CD4-positive, alpha-beta memory T cell (primary cell): ENCODE measurements around the gene ATXN7L2. TPM values are rescaled to one million over a fixed set of nuclear protein-coding genes. Genes with fewer than 3 reads are reported as not detected.

ENCODE experiments used
- CTCF ChIA-PET: fragments of 350-600 bp; sonication (Branson Sonifier 250); formaldehyde crosslinking; loops from one replicate; lab custom pipeline; 2021; ENCODE audit warnings: inconsistent platforms; ENCODE audit not compliant: partially characterized antibody; lab: Charles Lee
- POLR2A ChIA-PET: fragments of 350-600 bp; sonication (Branson Sonifier 250); formaldehyde crosslinking; loops from one replicate; lab custom pipeline; 2021; ENCODE audit not compliant: partially characterized antibody; lab: Charles Lee
- DNase-seq, 5 donors: peaks; one replicate each; pipeline versions ENCODE4 v3.0.0 to v3.0.0-alpha.2; 2020 to 2022; ENCODE audit warnings: mixed read lengths in 1 of 5
- H3K27ac ChIP-seq: one replicate; pipeline ENCODE4 v1.7.0; 2013; ENCODE audit warnings: low read depth, low read length
- H3K27me3 ChIP-seq: 2 replicates; pipeline ENCODE4 v1.7.0; 2013; ENCODE audit warnings: mild to moderate bottlenecking, low read length, moderate library complexity; ENCODE audit not compliant: insufficient read depth
- H3K36me3 ChIP-seq: 2 replicates; pipeline ENCODE4 v1.7.0; 2013; ENCODE audit warnings: mild to moderate bottlenecking, low read length, moderate library complexity; ENCODE audit not compliant: insufficient read depth
- H3K4me1 ChIP-seq: 2 replicates; pipeline ENCODE4 v1.7.0; 2013; ENCODE audit warnings: mild to moderate bottlenecking, low read length, moderate library complexity; ENCODE audit not compliant: insufficient read depth
- H3K4me3 ChIP-seq, 2 donors: one replicate each; pipeline ENCODE4 v1.7.0; 2013; ENCODE audit warnings: low read length in 2 of 2, mild to moderate bottlenecking in 1 of 2
- H3K9me3 ChIP-seq, 2 donors: one replicate each; pipeline ENCODE4 v1.7.0; 2013; ENCODE audit warnings: low read length in 2 of 2, control low read depth in 1 of 2; ENCODE audit not compliant: control insufficient read depth in 1 of 2
- H3K27ac Mint-ChIP-seq, 7 donors: one replicate each; pipeline ENCODE4 v1.8.0; 2020 to 2021; ENCODE audit warnings: mixed read lengths in 7 of 7, mild to moderate bottlenecking in 6 of 7, inconsistent platforms in 3 of 7, moderate library complexity in 3 of 7
- H3K27me3 Mint-ChIP-seq, 2 donors: one replicate each; pipeline ENCODE4 v1.8.0; 2020 to 2021; ENCODE audit warnings: mixed read lengths in 2 of 2
- H3K36me3 Mint-ChIP-seq, 2 donors: one replicate each; pipeline ENCODE4 v1.8.0; 2020 to 2021; ENCODE audit warnings: mixed read lengths in 2 of 2, inconsistent platforms in 1 of 2, mild to moderate bottlenecking in 1 of 2
- H3K4me1 Mint-ChIP-seq, 4 donors: one replicate each; pipeline ENCODE4 v1.8.0; 2020 to 2021; ENCODE audit warnings: mixed read lengths in 4 of 4, mild to moderate bottlenecking in 1 of 4
- H3K4me3 Mint-ChIP-seq, 8 donors: one replicate each; pipeline ENCODE4 v1.8.0; 2020 to 2021; ENCODE audit warnings: mixed read lengths in 8 of 8, mild to moderate bottlenecking in 7 of 8, moderate library complexity in 6 of 8, inconsistent platforms in 3 of 8
- H3K9me3 Mint-ChIP-seq, 8 donors: one replicate each; pipeline ENCODE4 v1.8.0; 2020 to 2021; ENCODE audit warnings: mixed read lengths in 8 of 8, mild to moderate bottlenecking in 5 of 8, inconsistent platforms in 3 of 8, moderate library complexity in 1 of 8
- intact Hi-C: fragments of 100-400 bp; cut with micrococcal nuclease; formaldehyde crosslinking; loops from one replicate; pipeline ENCODE4 v1.15.1; 2023
- polyA plus RNA-seq, 2 donors: library from polyadenylated mRNA; unstranded; fragments of 300-500 nt; fragmentation: Illumina TruSeq; gene quantifications; one replicate each; pipeline ENCODE4 v1.2.3, GENCODE V29; 2021
- total RNA-seq, 2 experiments: library from RNA; stranded (reverse); gene quantifications; one replicate each; pipeline ENCODE4 v1.2.3, GENCODE V29; 2021

Gene ATXN7L2
- total and polyA plus RNA-seq, 4 experiments from 2014 or later, result 1.9 to 9.0 (median 7.1) TPM

DNA sequence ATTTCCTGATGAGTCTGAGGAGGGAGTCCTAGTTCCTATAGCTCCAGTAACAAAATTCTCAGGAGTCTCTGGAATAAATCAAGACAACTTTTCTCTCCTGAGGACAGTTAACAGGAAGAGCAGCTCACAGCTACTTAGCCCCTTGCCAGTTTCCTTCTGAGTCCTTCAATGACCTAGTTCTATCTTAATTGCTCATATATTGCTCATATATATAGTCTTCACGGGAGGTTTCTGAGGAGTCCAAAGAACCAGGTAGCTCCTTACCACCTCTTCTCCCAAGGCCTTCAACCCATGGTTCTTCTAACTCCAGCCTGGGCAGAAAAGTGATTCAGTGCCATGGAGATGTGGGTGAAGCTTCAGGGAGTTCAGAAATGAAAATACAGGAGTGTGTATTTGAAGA is 21.3 kb downstream of the ATXN7L2 start:
- Histone ChIP-seq H3K4me1 (peaks cover 92% of the 10 kb centered on the region), H3K4me3 (peak overlapping the region; percentile 26), H3K27ac (peak overlapping the region; percentile 48), H3K27me3 (no peaks in the 10 kb centered on the region), H3K36me3 (no peaks in the 10 kb centered on the region), H3K9me3 (no peaks in the 10 kb centered on the region)
- Mint-ChIP-seq H3K36me3 (peaks cover 21 to 31% of the 10 kb centered on the region in 2 donors), H3K27me3 (no peaks in the 10 kb centered on the region), H3K4me3 (peak overlapping the region; percentile 65 to 93 (median 82)), H3K27ac (peak overlapping the region; percentile 84 to 99 (median 90)), H3K4me1 (peaks cover 69 to 94% (median 85%) of the 10 kb centered on the region in 4 donors), H3K9me3 (peaks cover 0 to 4% (median 0%) of the 10 kb centered on the region in 8 donors)
- intact Hi-C loops, result no loop called here
- POLR2A ChIA-PET, result interaction anchor here (1.3 to 23.6 kb wide), 6 partner anchors 5 to 80 kb away, joined by 6 to 438 read pairs (median 249); partner anchors contain the start of genes AMIGO1, ATXN7L2, CYB561D1 and GNAI3
- CTCF ChIA-PET, result interaction anchor here (1.6 to 37.2 kb wide), 4 partner anchors 4 to 41 kb away, joined by 6 to 1669 read pairs (median 594); partner anchors contain the start of genes AMIGO1, ATXN7L2, CYB561D1 and GPR61
- no peak for DNase-seq

DNA sequence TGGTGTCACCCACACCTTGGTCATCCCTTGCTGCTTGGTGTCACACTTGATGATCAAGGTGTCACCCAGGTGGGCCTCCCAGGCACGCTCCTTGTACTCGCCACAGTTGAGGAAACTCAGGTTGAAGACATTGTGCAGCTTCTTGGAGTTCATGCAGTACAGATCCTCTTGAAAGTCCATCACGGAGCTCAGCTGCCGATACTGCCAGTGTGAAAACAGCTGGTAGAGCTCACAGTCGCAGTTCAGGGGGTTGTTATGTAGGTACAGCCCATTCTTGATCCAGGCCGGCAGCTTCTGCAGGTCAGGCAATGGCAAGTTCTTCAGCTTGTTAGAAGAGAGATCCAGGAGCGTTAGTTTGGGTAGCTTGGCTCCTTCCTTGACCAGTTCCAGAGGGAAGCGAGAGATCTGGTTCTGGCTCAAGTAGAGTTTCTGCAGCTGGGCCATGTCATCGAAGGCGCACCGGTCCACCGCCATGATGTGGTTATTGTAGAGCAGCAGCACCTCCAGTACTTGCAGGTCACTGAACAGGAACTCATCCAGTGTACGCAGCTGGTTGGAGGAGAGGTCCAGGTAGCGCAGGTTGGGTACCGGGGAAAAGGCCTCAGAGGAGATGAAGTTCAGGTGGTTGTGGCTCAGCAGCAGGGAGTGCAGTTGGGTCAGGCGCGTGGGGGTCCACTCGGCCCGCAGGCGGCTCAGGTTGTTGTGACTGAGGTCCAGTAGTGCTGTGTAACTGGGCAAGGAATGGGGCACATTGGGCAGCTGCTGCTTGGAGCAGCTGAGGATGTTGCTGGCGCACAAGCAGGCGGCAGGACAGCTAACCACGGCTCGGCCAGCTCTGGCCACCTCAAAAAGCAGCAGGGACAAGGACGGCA is 24.5 kb downstream of the ATXN7L2 start:
- Mint-ChIP-seq H3K36me3 (peaks cover 18 to 22% of the 10 kb centered on the region in 2 donors), H3K27ac (peak overlapping the region; percentile 58 to 95 (median 90)), H3K4me1 (peaks cover 53 to 83% (median 68%) of the 10 kb centered on the region in 4 donors), H3K4me3 (peak overlapping the region; percentile 85 to 94 (median 90)), H3K27me3 (no peaks in the 10 kb centered on the region), H3K9me3 (peaks cover 0 to 4% (median under 1%) of the 10 kb centered on the region in 8 donors)
- H3K27me3 ChIP-seq, result no peaks in the 10 kb centered on the region
- ChIA-PET POLR2A (interaction anchor here (0.9 to 23.6 kb wide), 5 partner anchors 11 to 82 kb away, joined by 3 to 438 read pairs (median 206); partner anchors contain the start of genes ATXN7L2, CYB561D1, GNAI3 and PSMA5), CTCF (interaction anchor here (0.8 to 37.2 kb wide), 3 partner anchors 15 to 39 kb away, joined by 3 to 1669 read pairs (median 594); partner anchors contain the start of genes ATXN7L2, CYB561D1 and GPR61)
- intact Hi-C loops, result no loop called here
- peaks cover 70% of the 10 kb centered on the region for H3K4me1 ChIP-seq
- peak overlapping the region; percentile 47 for H3K27ac ChIP-seq
- DNase-seq, result no peak
- H3K36me3 ChIP-seq, result no peaks in the 10 kb centered on the region
- peak overlapping the region in 1 of 2 donors; percentile 82 for H3K4me3 ChIP-seq
- no peaks in the 10 kb centered on the region for H3K9me3 ChIP-seq

DNA sequence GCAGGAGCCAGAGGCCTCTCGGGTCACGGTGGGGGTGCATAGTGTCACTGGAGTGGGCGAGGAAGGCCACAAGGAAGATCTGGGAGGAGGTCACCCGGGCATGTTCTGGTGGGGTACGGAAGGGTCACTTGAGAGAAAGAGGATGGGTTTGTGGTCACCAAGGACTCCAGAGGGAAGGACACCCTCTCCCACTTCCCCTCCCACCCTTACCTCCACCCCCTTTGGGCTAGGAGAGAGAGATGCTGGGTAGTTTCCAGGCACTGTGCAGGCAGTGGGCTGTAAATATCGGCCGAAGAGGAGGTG is 25.1 kb downstream of the ATXN7L2 start:
- ChIA-PET CTCF (interaction anchor here (24.9 to 37.2 kb wide), 2 partner anchors 15 to 23 kb away, joined by 594 to 1669 read pairs; partner anchors contain the start of genes ATXN7L2, CYB561D1 and GPR61), POLR2A (interaction anchor here (0.9 to 23.6 kb wide), 6 partner anchors 10 to 82 kb away, joined by 3 to 438 read pairs (median 109); partner anchors contain the start of genes ATXN7L2, CYB561D1, GNAI3 and PSMA5)
- Histone ChIP-seq H3K4me3 (peak overlapping the region; percentile 44 to 82), H3K27me3 (no peaks in the 10 kb centered on the region), H3K4me1 (peaks cover 66% of the 10 kb centered on the region), H3K36me3 (no peaks in the 10 kb centered on the region), H3K27ac (peak overlapping the region; percentile 47), H3K9me3 (no peaks in the 10 kb centered on the region)
- Mint-ChIP-seq H3K27me3 (no peaks in the 10 kb centered on the region), H3K4me1 (peaks cover 53 to 79% (median 65%) of the 10 kb centered on the region in 4 donors), H3K27ac (peak overlapping the region; percentile 84 to 95 (median 91)), H3K36me3 (peaks cover 18 to 22% of the 10 kb centered on the region in 2 donors), H3K9me3 (peaks cover 0 to 4% (median under 1%) of the 10 kb centered on the region in 8 donors), H3K4me3 (peak overlapping the region; percentile 85 to 94 (median 90))
- no peak for DNase-seq
- intact Hi-C loops, result no loop called here

DNA sequence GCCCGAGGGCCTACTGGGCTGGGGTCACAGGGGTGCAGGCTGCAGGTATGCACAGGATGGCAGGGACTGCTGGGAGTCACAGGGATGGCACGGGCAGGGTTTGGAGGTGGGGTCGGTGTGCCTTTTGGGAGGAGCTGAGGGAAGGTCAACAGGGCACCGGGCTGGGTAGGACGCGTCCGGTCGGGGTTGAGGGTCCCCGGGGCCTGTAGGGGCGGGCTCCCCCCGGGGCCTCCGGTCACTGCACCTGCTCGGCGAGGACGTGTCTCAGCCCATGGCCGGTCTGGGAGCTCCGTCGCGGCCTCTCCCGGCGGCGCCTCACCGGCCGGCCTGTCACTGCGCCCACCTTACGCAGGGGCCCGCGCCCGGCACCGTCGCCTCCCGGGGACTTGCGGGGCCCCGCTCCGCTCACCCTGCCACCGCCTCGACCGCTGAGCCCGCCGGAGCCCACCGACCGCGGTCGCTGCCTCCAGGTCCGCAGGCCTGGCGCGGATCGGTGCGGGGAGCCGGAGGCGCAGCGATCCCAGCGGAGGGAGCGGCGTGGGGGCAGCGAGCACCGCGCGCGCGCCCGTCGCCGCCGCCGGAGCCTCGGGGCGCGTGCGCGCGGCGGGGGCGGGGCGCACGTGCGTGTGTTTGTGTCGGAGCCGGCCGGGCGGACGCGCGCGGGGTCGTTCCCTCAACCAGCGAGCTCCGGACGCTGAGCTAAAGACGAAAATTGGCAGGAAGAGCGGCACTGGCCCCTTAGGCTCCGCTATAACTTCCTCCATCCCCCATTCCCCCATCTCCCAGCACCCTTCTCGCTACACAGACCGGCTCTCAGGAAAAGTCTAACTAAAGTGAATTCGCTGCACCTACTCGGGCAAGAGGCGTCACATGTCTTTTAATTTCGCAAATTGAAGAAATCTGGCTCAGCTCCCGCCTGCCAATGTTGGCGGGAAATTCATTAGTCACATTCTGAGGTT is 25.8 kb downstream of the ATXN7L2 start, which contains the start of gene AMIGO1:
TSS of gene AMIGO1 (minus strand) at position 552 of the 959 bp plus-strand sequence. CDS start 815 bp downstream, outside the sequence.
- H3K4me3 ChIP-seq, result peak within 1 kb of the TSS; percentile 55 to 82
- CTCF ChIA-PET, result interaction anchor here (2.0 to 37.2 kb wide), 3 partner anchors 10 to 22 kb away, joined by 8 to 1669 read pairs (median 594); partner anchors contain the start of genes ATXN7L2, CYB561D1 and GPR61
- H3K27me3 ChIP-seq, result no peaks in the 10 kb centered on the region
- H3K9me3 Mint-ChIP-seq, result peaks cover 0 to 4% (median under 1%) of the 10 kb centered on the region in 8 donors
- peak within 1 kb of the TSS; percentile 54 for H3K27ac ChIP-seq
- H3K4me1 Mint-ChIP-seq, result peaks cover 48 to 73% (median 60%) of the 10 kb centered on the region in 4 donors
- no peaks in the 10 kb centered on the region for H3K36me3 ChIP-seq
- POLR2A ChIA-PET, result interaction anchor here (0.9 to 23.6 kb wide), 9 partner anchors 9 to 84 kb away, joined by 3 to 438 read pairs (median 5); partner anchors contain the start of genes ATXN7L2, CYB561D1, GNAI3 and PSMA5
- intact Hi-C loops, result loop anchor here (1.0 kb wide), 2 partner anchors 7 to 15 kb away; partner anchors contain the start of gene CYB561D1
- peak within 1 kb of the TSS; percentile 85 to 97 (median 95) for H3K27ac Mint-ChIP-seq
- peak within 1 kb of the TSS; percentile 92 to 95 (median 94) for H3K4me3 Mint-ChIP-seq
- no peaks in the 10 kb centered on the region for H3K9me3 ChIP-seq
- peaks cover 59% of the 10 kb centered on the region for H3K4me1 ChIP-seq
- peaks cover 18 to 20% of the 10 kb centered on the region in 2 donors for H3K36me3 Mint-ChIP-seq
- no peaks in the 10 kb centered on the region for H3K27me3 Mint-ChIP-seq
- DNase-seq, result peak; percentile 65 to 73 (median 68)

DNA sequence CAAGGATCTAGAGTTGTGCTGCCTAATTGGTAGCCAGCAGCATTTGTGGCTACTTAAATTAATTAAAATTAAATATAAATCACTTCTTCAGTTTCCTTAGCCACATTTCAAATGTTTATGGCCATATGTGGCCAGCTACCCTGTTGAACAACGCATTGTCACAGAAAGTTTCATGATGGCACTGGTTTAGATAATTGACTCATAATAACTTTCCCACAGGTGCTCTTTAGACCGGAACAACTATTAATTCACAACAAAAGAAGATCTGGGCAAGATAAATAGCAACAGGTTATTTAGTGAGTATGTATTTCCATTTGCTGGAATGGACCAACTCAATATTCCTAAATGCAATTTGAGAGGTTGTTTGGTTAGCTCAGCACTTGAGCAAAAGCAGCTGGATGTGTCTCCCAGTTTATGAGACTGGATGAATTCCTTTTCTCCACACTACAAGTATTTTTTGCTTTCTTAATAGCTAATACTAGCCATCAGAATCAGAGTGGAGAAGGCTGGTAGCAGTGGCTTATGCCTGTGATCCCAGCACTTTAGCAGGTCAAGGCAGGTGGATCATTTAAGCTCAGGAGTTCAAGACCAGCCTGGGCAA is 29.5 kb downstream of the ATXN7L2 start:
- H3K9me3 ChIP-seq, result no peaks in the 10 kb centered on the region
- POLR2A ChIA-PET, result interaction anchor here (2.1 to 16.4 kb wide), 2 partner anchors 16 to 19 kb away, joined by 5 to 292 read pairs; partner anchors contain the start of gene CYB561D1
- peaks cover 22% of the 10 kb centered on the region for H3K4me1 ChIP-seq
- Mint-ChIP-seq H3K4me1 (peaks cover 21 to 35% (median 28%) of the 10 kb centered on the region in 4 donors), H3K27ac (no peak overlapping the region), H3K36me3 (peaks cover 5 to 8% of the 10 kb centered on the region in 2 donors), H3K4me3 (no peak overlapping the region), H3K9me3 (peaks cover 0 to 2% (median 0%) of the 10 kb centered on the region in 8 donors), H3K27me3 (no peaks in the 10 kb centered on the region)
- no peaks in the 10 kb centered on the region for H3K36me3 ChIP-seq
- no peaks in the 10 kb centered on the region for H3K27me3 ChIP-seq
- no peak for DNase-seq
- H3K27ac ChIP-seq, result no peak overlapping the region
- CTCF ChIA-PET, result interaction anchor here (1.5 to 37.2 kb wide), 3 partner anchors 19 to 127 kb away, joined by 3 to 1669 read pairs (median 594); partner anchors contain the start of genes ATXN7L2, CYB561D1 and GPR61
- intact Hi-C loops, result no loop called here
- no peak overlapping the region for H3K4me3 ChIP-seq
